Thyroid gland (tissue), 4 donors: ENCODE measurements around the gene ALPL. TPM values are rescaled to one million over a fixed set of nuclear protein-coding genes. Genes with fewer than 3 reads are reported as not detected.

Experiments used
- DNase-seq, 2 donors: peaks; one replicate each; pipeline ENCODE4 v3.0.0-alpha.2; 2019
- H3K27ac ChIP-seq, 3 donors: fragments of 200-600 bp; sonication (generic); 1 replicate in 2 of 3; 2 replicates in 1 of 3; pipeline ENCODE4 v1.5.1; 2016 to 2019; ENCODE audit warnings: mild to moderate bottlenecking in 1 of 3, moderate library complexity in 1 of 3
- H3K27me3 ChIP-seq: fragments of 200-600 bp; sonication (generic); one replicate; pipeline ENCODE4 v1.5.1; 2019
- H3K36me3 ChIP-seq, 2 donors: fragments of 200-600 bp; sonication (generic); one replicate each; pipeline ENCODE4 v1.5.1; 2016 to 2019
- H3K4me1 ChIP-seq, 2 donors: fragments of 200-600 bp; sonication (generic); one replicate each; pipeline ENCODE4 v1.5.1; 2017 to 2019
- H3K4me3 ChIP-seq, 3 donors: fragments of 200-600 bp; sonication (generic); replicated peaks in 1 of 3; 1 replicate in 2 of 3; 2 replicates in 1 of 3; pipeline ENCODE4 v1.5.1; 2016; ENCODE audit warnings: mild to moderate bottlenecking in 1 of 3
- H3K9me3 ChIP-seq: fragments of 200-600 bp; sonication (generic); one replicate; pipeline ENCODE4 v1.5.1; 2017
- POLR2A ChIP-seq, 2 donors: fragments of 450-650 bp; IDR thresholded peaks; one replicate each; pipeline ENCODE4 v1.6.1; 2017; ENCODE audit warnings: antibody characterized with exemption in 2 of 2, mild to moderate bottlenecking in 2 of 2, moderate library complexity in 1 of 2
- WGBS, 2 donors: methylation state at CpG; one replicate each; pipeline ENCODE4 v1.1.5; 2017; 5-methylcytosine and 5-hydroxymethylcytosine counted together
- intact Hi-C: fragments of 100-400 bp; cut with DNase I; formaldehyde crosslinking; loops from one replicate; pipeline ENCODE4 v1.15.1; 2023
- total RNA-seq, 4 donors: library from RNA; depleted of rRNA; stranded (reverse); fragments of >200 nt; gene quantifications; one replicate each; pipeline ENCODE4 v1.2.3, GENCODE V29; 2016
- TF ChIP-seq, protein P1 (sequence below), 6 experiments: fragments of 200-600 bp in 3 of 6; fragments of 450-650 bp in 3 of 6; sonication (generic) in 3 of 6; IDR thresholded peaks; one replicate each; pipeline ENCODE4 v1.5.1; 2016 to 2019; ENCODE audit warnings: antibody characterized with exemption in 6 of 6, mild to moderate bottlenecking in 2 of 6, inconsistent platforms in 1 of 6, moderate library complexity in 1 of 6

Gene ALPL
- total RNA-seq, 4 donors from 2014 or later, result 4.0 to 15.6 (median 4.5) TPM

GRCh38 chr1:21541329-21541728, 32.1 kb downstream of the ALPL start:
- Histone ChIP-seq H3K36me3 (no peaks in the 10 kb centered on the region), H3K4me3 (no peak overlapping the region), H3K27ac (no peak overlapping the region), H3K4me1 (peaks cover 0 to 12% of the 10 kb centered on the region in 2 donors), H3K27me3 (no peaks in the 10 kb centered on the region), H3K9me3 (no peaks in the 10 kb centered on the region)
- no peak for DNase-seq
- TF ChIP-seq, protein P1, sequence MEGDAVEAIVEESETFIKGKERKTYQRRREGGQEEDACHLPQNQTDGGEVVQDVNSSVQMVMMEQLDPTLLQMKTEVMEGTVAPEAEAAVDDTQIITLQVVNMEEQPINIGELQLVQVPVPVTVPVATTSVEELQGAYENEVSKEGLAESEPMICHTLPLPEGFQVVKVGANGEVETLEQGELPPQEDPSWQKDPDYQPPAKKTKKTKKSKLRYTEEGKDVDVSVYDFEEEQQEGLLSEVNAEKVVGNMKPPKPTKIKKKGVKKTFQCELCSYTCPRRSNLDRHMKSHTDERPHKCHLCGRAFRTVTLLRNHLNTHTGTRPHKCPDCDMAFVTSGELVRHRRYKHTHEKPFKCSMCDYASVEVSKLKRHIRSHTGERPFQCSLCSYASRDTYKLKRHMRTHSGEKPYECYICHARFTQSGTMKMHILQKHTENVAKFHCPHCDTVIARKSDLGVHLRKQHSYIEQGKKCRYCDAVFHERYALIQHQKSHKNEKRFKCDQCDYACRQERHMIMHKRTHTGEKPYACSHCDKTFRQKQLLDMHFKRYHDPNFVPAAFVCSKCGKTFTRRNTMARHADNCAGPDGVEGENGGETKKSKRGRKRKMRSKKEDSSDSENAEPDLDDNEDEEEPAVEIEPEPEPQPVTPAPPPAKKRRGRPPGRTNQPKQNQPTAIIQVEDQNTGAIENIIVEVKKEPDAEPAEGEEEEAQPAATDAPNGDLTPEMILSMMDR (IDR thresholded peaks at IDR 0.05), result no peak
- TF ChIP-seq POLR2A (IDR thresholded peaks at IDR 0.05), result no peak
- intact Hi-C loops, result no loop called here
- 74 to 94% methylated on average over 5 to 6 of the region's 6 CpGs for WGBS, 2 donors

GRCh38 chr1:21541835-21542234, 32.6 kb downstream of the ALPL start:
- WGBS, 2 donors, result 65 to 87% methylated on average over 3 of the region's 3 CpGs
- intact Hi-C loops, result no loop called here
- Histone ChIP-seq H3K27ac (no peak overlapping the region), H3K4me3 (no peak overlapping the region), H3K9me3 (no peaks in the 10 kb centered on the region), H3K36me3 (no peaks in the 10 kb centered on the region), H3K4me1 (peaks cover 0 to 12% of the 10 kb centered on the region in 2 donors), H3K27me3 (no peaks in the 10 kb centered on the region)
- DNase-seq, result no peak
- no peak for TF ChIP-seq POLR2A (IDR thresholded peaks at IDR 0.05)
- TF ChIP-seq, protein P1 (IDR thresholded peaks at IDR 0.05), result no peak

- TF ChIP-seq, protein P1 (IDR thresholded peaks at IDR 0.05), result no peak
- no peak for TF ChIP-seq POLR2A (IDR thresholded peaks at IDR 0.05)
- no peak for DNase-seq
- intact Hi-C loops, result no loop called here
- Histone ChIP-seq H3K27me3 (no peaks in the 10 kb centered on the region), H3K4me1 (peaks cover 0 to 4% of the 10 kb centered on the region in 2 donors), H3K4me3 (no peak overlapping the region), H3K27ac (no peak overlapping the region), H3K36me3 (no peaks in the 10 kb centered on the region), H3K9me3 (no peaks in the 10 kb centered on the region)
- WGBS, 2 donors, result 72 to 79% methylated on average over 5 to 6 of the region's 6 CpGs
These were observed 34.4 kb downstream of the ALPL start for GRCh38 chr1:21543598-21543997.

DNA sequence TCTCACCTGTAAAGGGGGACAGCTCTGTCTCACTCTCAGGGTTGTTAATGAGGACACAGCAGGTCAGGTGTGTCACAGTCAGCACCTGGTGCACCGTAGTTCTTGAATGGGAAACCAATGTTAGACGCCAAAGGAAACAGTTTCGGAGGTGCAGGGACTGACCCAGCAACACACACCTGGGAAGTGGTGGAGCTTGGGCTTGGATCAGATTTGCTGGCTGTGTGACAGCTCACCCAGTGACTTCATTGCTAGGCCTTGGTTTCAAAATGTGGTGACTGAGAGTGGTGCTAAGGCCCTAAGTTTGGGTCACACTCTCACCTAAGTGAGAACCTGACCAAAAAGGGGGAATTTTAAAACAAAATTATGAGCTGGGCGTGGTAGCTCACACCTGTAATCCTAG, 34.9 kb downstream of the ALPL start:
- no peak for TF ChIP-seq POLR2A (IDR thresholded peaks at IDR 0.05)
- TF ChIP-seq, protein P1 (IDR thresholded peaks at IDR 0.05), result no peak
- H3K36me3 ChIP-seq, result no peaks in the 10 kb centered on the region
- intact Hi-C loops, result no loop called here
- no peak for DNase-seq
- peaks cover 0 to 4% of the 10 kb centered on the region in 2 donors for H3K4me1 ChIP-seq
- H3K4me3 ChIP-seq, result no peak overlapping the region
- WGBS, 2 donors, result 91 to 93% methylated on average over 4 of the region's 4 CpGs
- no peaks in the 10 kb centered on the region for H3K27me3 ChIP-seq
- H3K9me3 ChIP-seq, result no peaks in the 10 kb centered on the region
- no peak overlapping the region for H3K27ac ChIP-seq

GRCh38 chr1:21546122-21546825, 37.1 kb downstream of the ALPL start:
- DNase-seq, result no peak
- H3K27me3 ChIP-seq, result no peaks in the 10 kb centered on the region
- H3K27ac ChIP-seq, result no peak overlapping the region
- H3K36me3 ChIP-seq, result no peaks in the 10 kb centered on the region
- no peaks in the 10 kb centered on the region for H3K9me3 ChIP-seq
- intact Hi-C loops, result no loop called here
- TF ChIP-seq, protein P1 (IDR thresholded peaks at IDR 0.05), result no peak
- TF ChIP-seq POLR2A (IDR thresholded peaks at IDR 0.05), result no peak
- 67 to 75% methylated on average over 9 to 10 of the region's 11 CpGs for WGBS, 2 donors
- H3K4me3 ChIP-seq, result no peak overlapping the region
- H3K4me1 ChIP-seq, result peaks cover 0 to 4% of the 10 kb centered on the region in 2 donors
